Fibroblast of the conjunctiva (primary cell): ENCODE measurements around the gene ADAM12.

Source experiments
- DNase-seq: peaks from one replicate; pipeline ENCODE4 v3.0.0-alpha.2; 2010; ENCODE audit warnings: low read depth

The ADAM12 gene

GRCh38 chr10:126234630-126235029 is 153.6 kb downstream of the ADAM12 start:
- DNase-seq: no peak

DNA sequence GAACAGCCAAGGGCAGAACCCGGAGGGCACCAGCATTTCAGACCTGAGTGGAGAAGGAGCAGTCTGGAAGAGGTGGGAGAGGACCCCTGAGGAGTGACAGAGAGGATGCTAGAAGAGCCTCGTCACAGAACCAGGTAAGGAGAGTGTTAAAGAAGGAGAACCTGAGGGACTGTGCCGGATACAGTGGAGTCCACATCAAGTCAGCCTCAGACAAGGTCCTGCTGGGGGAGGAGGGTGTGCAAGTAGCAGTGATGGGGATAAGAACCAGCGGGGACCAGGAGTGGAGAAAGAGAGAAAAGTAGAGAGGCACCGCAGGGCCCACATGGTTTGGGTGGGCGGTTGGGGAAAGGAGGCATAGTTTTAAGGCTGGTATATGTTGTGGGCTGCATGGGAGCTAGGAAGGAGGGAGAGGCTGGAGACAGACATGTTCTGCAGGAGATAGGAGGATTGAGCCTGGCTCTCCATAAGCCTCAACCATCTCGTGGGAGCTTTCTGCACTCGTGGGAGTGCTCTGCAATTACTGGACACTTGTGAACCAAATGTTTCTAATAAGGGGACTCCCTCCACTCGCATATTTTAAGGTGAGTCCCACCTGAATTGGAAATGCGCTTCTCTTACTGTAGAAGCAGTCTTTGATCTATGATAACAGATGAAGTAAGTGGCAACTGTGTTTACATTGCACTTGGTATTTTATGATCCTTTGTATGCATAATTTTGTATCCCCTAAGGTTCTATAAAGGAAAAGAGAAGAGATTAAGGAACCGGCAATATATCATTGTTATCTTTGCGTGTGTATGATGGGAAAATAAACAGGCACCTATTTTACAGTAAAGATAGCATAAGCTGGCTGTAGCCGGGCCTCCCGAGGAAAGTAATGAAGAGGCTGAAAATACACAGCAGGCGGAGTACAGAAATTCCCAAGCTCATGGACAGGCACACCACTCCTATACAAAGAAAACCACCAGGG is 154.8 kb downstream of the ADAM12 start:
- no peak for DNase-seq

DNA sequence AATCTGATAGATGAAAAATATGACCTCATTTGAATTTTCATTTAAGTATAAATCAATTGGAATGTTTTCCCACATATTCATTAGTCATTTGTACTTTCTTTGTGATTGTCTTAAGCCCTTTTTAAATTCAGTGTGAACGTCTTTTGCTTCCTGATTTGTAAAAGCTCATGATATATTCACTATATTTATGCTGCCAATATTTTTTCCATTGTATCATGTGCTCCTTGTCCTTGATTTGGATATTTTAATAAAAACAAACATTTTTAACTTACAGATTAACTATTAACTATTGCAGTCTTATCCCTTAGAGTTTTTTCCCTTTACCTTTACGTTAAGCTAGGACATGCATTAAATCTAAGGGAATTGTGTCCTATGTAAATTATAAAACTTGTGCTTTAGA is 157.7 kb downstream of the ADAM12 start:
- no peak for DNase-seq

DNA sequence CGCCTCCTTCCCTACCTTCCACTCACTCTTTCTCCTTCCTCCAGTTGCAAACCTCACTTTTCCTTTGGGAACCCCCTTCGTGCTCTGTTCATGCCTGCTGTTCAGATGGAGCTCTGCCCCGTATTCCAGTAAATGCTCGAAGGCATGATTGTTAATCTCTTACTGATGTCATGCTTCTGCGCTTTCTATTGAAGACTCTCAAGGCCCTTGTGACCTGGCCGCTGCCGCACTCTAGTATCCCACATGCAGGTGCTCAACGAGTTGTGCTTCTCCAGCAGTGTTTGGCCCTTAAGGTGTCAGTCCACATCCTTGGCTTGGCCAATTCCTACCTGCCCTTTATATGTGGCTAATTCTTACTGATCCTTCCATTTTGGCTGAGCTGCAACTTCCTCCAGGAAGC is 158.6 kb downstream of the ADAM12 start:
- no peak for DNase-seq

DNA sequence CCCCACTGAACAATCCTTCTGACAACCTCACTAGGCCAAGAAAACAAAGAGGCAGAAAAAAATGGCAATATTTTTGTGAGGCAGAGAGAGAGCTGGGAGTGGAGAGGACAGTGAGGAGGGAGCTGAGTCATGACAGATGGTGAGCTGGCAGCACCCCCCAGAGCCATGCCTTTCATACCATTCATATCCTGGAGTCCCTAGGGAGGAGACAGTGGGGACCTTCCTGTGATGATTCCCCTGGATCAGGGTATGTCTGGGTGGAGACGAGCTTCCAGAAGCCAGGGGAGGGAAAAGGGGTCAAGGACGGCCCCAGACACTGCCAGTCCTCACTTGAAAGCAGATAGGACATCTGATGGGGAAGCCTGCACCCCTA is 160.5 kb downstream of the ADAM12 start:
- peak; percentile 56 for DNase-seq

- DNase-seq: no peak
Measured at GRCh38 chr10:126226988-126227761, 161.1 kb downstream of the ADAM12 start.

- DNase-seq: no peak
Measured at GRCh38 chr10:126226205-126226604, 162.1 kb downstream of the ADAM12 start.

DNA sequence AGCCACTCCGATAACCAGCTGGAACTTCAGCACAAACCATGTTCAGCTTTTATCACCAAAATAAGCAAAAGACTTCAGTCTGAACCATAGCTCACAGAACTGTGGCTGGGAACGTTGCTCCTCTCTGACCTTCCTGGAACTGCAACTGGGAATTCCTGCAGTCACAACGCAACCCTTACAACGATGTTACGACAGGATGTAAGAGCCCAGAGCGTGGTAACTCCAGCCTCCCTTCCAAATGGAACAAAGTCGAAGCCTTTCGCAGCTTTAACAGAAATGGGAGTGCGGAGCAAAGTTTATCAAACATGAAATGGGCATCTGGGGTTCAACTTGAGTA is 162.6 kb downstream of the ADAM12 start:
- DNase-seq: no peak

GRCh38 chr10:126224967-126225671 is 163.2 kb downstream of the ADAM12 start:
- DNase-seq: no peak

DNA sequence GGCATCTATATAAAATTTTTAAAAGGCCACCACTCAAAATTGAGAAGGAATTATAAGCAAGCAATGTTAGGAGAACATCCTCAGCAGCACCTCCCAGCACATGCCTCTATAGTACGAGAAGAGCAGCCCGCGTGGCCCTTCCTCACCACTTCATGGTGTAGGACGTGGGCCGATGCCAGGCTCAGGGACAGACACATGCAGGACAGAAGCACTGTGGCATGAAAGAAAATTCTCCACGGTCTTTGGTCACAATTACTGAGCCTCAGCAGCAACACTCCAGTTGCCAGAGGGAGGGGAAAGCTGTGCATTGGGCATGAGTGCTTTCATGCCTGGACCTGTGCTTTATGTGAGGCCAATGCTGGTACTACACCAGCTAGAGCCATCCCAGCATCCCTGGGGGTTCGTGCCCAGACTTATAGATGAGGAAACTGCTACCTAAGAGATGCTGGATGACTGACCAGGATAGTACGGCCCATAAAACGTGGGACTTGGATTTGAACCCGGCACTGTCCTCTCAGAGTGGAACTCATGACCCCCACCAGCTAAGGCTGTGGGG is 164.7 kb downstream of the ADAM12 start:
- no peak for DNase-seq

- no peak for DNase-seq
Measured at GRCh38 chr10:126222736-126223511, 165.4 kb downstream of the ADAM12 start.

DNA sequence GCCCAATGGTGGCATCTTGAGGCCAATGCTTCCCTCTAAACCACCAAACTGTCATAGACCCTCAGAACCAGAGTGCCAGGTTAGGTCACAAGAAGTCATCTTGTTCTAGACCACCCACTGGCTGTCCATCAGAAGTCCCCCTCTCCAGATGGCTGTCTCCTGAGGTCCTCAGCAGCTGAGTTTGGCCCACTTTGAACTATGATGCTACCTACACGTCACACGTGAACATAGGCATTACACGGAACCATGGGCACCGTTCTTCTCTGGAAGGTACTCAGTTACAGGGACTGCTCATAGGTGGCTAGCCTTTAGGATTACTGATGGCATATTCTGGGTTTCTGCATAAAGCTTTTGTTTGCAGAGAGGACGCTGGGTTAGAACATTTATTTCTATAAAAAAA is 166.4 kb downstream of the ADAM12 start:
- DNase-seq: no peak

DNA sequence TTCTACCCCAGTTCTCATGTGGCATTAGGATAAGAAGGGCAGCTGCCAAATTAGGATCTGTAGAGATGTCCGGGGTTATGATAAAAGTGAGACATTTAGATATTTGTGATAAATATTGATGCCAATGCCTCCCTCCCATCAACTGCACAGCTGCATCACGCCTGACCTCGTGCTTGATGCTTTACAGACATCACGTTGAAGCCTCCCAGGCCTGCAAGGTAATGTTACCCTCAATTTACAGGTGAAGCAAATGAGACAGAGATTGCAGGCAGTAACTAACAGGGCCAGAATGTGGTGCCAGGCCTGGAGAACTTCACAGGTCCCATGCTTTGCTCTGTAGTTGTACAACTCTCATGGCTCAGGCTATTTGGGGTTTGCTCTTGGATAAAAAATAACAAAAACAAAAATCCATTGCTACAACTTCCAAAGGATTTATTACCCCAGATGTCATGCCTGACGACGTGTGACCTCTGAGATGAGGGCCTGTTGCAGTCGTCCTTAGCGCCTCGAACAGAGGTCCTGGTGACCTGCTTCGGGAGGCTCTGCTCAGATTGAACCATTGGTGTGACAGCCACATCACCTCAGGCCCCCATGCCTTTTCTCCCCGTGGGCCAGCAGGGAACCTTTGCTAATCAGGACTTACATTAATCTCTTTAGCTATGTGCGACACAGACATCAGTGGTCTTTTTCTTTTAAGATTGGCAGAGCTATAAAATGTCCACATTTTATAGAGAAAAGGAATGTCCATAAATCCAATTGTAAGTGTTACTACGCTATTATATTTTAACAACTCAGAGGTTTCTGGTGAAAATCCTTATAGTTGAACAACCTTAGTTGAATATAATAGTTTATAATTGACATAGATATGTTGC is 169.3 kb downstream of the ADAM12 start:
- no peak for DNase-seq

GRCh38 chr10:126218174-126218573 is 170.1 kb downstream of the ADAM12 start:
- DNase-seq: no peak

- DNase-seq: no peak
Measured at GRCh38 chr10:126216632-126216961, 171.7 kb downstream of the ADAM12 start.

- DNase-seq: peak; percentile 35
Measured at GRCh38 chr10:126215746-126216631, 172.3 kb downstream of the ADAM12 start.

GRCh38 chr10:126214679-126215078 is 173.6 kb downstream of the ADAM12 start:
- DNase-seq: no peak

DNA sequence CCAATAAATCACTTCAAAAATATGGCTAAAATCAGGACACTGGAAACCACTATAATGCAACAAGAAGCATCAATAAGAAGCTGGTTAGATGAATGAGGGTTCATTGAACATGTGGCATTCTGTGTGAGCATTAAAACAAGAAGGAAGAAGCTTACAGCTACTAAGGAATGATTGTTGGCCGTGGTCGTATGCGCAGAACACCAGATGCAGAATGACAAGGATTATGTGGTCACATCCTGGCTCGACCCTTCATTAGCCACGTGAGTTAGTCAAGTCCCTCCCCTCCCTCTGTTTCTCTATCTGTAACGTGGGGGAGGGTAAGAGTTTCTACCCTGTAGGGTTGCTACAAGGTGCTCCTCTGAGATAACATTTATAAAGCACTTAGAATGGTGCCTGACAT is 174.3 kb downstream of the ADAM12 start:
- no peak for DNase-seq

- no peak for DNase-seq
Measured at GRCh38 chr10:126212738-126213137, 175.5 kb downstream of the ADAM12 start.
